GM21526 (cell line): ENCODE measurements around the gene DTD1.

ENCODE experiments used
- ATAC-seq: cut with Tn5 transposase; IDR thresholded peaks from one replicate; pipeline ENCODE4 v1.9.1; 2021; ENCODE audit warnings: moderate library complexity; ENCODE audit not compliant: unreplicated experiment, low FRiP score

The DTD1 gene

GRCh38 chr20:18614244-18614643, 26.4 kb downstream of the DTD1 start:
- ATAC-seq = no peak

- no peak for ATAC-seq
Measured at GRCh38 chr20:18615020-18615650, 27.3 kb downstream of the DTD1 start.

GRCh38 chr20:18621004-18621403, 33.1 kb downstream of the DTD1 start:
- no peak for ATAC-seq

DNA sequence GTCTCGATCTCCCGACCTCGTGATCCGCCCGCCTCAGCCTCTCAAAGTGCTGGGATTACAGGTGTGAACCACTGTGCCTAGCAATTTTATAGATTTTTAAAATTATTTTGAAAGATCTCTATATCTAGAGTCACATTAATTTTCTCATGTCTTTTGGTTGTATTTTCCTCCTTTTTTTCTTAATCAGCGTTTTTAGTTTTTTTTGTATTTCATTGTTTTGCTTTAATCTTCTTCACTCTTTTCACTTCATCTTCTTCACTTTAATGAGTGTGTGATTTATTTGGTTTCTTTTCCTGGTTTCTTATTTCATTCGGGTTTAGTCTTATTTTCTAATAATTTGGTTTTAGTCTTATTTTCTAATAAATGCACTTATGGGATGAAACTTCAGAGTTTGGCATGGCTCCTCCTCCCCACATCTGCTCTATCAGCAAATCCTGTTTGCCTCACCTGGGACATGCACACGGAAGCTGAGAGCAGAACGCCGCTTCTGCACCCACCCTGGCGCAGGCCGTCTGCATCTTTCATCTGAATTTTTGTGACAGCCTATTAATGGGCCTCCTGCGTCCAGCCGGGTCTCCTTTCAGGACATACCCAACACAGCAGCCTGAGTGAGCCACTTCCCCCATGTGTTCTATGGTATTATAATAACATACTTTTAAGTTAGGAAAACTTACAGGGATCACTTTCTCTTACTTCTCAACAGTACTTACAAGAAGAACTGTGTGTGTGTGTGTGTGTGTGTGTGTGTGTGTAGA, 35.5 kb downstream of the DTD1 start:
- no peak for ATAC-seq

GRCh38 chr20:18624948-18625347, 37.1 kb downstream of the DTD1 start:
- ATAC-seq = no peak

DNA sequence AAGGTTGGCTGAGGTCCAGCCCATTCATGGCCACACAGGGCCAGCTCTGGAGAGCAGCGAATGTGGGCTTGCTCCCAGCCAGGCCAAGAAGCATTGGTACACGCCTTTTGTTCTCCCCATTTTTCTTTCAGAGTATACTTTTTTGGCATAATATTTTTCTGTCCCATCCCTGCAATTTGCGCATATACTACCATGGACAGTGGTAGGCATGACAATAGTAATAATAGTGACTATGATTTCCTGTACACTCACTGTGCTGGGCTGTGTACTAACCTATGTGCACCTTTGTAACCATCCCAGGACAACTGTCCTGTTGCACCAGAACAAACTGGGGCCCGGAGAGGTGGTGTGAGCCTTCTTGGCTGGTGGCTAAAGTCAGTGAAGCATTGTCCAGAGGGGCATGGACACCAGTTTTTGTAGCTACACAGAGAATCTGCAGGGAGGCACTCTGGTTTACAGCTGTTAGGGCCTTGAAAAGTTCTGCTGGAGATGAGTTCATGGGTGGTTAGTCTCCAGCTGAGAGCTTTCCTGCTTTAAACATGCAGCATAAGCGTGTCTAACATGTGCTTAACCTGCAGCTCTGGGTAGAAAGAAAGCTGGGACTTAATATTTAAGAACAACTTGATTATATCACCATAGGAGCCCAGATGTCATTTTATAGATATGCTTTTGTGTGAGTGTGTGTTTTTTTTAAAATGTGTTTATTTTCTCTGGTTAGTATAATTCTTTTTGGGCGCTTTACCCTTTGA, 38.2 kb downstream of the DTD1 start:
- no peak for ATAC-seq

DNA sequence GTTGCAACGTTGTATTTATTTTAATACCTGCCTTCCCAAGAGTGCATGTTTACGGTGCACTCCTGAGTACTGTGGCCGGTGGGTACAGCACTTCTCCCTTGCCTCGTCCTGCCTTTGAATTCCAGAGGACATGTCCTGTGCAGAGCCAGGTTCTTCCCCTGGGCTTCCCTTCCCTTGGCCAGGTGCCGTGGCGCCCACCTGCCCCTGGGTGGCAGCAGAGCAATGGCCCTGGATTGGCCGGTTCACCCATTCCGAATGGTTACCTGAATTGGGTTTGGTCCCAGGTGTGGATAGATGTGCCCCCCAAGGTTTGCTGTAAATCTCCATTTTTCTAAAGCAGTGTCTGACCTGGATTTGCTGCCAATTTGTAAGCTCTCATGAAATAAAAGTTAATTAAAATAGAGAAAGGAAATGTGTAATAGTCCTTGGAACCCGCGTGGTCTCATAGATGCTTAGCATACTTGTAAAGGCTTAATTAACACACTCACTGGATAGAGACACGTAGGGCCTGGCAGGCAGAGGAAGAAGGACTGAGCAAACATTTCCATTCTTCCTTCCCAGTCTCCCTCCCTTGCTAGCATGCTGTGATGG, 40.6 kb downstream of the DTD1 start:
- ATAC-seq = no peak

- ATAC-seq = peak; percentile 91
Measured at GRCh38 chr20:18632196-18632789, 44.4 kb downstream of the DTD1 start.

GRCh38 chr20:18633411-18633810, 45.6 kb downstream of the DTD1 start:
- ATAC-seq = no peak

DNA sequence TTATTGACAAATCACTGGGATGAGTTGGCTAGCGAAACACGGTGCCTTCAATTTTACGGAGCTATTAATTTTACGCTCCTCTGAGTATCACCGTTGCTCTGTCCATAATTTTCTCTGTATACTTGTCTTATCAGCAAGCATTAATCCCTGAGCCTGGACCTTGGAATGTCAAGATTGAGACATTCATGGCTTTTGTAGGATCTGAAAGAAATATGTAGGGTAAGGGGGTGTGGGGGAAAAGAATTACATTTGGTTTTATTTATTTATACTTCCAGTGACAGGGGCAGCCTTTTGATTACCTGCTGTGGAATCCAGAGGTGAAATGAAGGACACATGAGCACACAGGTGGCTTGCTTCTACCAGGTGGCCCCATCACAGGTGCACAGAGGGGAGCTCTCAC, 46.6 kb downstream of the DTD1 start:
- ATAC-seq = no peak

DNA sequence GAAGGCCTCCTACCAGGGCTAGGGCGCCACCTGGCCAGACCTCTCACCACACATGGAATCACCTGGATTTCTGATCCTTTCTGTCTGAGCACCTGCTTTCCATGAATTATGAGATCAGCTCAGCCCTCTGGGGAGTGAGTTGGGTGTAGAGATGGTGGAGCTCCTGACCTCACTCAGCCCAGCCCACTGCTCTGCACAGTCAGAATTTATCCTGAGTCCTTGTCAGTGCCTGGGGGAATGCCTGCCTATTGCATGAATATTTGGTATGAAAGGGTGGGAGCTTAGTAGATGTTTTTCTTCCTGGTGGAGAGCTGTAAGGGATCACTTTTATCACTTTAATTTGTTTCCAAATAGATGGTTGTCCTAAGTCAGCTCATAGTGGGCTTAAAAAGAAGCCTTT, 47.5 kb downstream of the DTD1 start:
- no peak for ATAC-seq

DNA sequence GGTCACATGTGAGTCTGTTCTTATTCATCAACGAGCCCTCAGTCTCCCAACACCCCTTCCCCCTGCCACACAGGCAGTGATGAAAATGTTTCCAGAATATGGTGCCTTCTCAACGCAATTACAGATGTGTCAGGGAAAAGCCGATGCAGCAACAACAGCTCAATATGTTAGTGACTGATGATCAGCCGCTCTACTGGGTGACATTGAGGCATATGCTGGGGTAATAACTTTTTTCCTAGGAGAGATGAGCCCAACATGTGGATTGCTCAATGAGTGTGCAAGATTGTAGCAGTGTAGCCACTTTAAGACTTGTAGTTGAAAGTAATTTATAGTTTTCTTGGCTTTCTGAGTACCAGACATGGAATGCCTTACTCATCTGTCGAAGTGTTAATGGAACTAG, 49.4 kb downstream of the DTD1 start:
- ATAC-seq = no peak

- ATAC-seq = no peak
Measured at GRCh38 chr20:18638768-18639167, 50.9 kb downstream of the DTD1 start.

- no peak for ATAC-seq
Measured at GRCh38 chr20:18639501-18639979, 51.7 kb downstream of the DTD1 start.

DNA sequence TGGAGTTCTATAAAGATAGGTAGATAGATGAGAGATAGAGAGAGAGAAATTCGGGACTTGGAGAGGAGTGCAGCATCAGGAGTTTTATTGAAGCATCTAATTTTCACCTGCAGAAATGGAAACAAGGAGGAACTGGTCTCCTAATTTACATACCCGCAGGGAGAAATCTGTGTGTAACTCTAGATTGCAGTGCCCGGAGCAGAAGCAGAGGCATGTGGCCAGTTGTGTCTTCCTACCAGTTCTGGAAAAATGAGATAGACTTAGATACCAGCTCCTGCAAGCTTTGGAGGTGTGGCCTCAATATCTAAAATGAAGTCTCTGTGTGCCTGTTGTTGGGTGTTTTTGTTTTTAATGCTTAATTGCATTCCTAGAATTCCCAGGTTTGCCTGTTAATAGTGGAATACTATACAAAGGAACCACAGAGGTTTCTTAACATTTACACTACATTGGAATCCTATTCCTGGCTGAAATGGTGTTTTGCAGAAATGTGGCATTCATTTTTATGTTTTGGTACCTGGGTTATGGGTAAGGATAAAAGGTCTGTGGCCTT, 57.4 kb downstream of the DTD1 start:
- no peak for ATAC-seq

DNA sequence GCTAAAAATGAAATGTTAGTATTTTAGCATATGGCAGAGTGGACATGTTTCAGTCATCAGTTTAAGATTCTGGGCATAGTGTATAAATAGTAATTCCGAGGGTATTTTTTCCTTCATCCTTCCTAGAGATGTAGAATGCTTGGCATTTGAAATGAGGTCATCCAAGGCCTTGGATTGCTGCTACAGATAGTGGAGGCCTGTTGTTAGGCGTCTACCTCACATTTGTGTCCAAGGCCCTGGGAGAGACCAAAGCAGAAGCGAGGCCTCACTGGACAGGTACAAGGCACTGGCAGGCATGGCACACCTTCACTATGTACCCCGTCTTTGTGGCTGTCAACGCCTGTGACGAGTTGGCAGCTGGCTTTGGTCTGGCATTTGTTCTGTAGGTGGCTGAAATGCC, 58.0 kb downstream of the DTD1 start:
- ATAC-seq = no peak

GRCh38 chr20:18647777-18648176, 59.9 kb downstream of the DTD1 start:
- ATAC-seq = no peak

GRCh38 chr20:18650224-18650623, 62.4 kb downstream of the DTD1 start:
- no peak for ATAC-seq

GRCh38 chr20:18653736-18654447, 66.0 kb downstream of the DTD1 start:
- no peak for ATAC-seq

GRCh38 chr20:18654448-18654773, 66.6 kb downstream of the DTD1 start:
- ATAC-seq = no peak
